Right cardiac atrium (tissue), 5 donors: Measurements from ENCODE around the gene CEP170B. TPM values are rescaled to one million over a fixed set of nuclear protein-coding genes. Genes with fewer than 3 reads are reported as not detected.
A peak's percentile ranks its signal among the peaks of the same experiment; 100 is the strongest.
"Not testable (repeated sequence)": the region's sequence is repeated elsewhere in the genome, so short reads cannot be mapped to it uniquely, and the experiment has no call there.

Experiments used
- ATAC-seq, 2 donors: fragments of 200-7000 bp; cut with Tn5 transposase; one replicate each; pipeline versions ENCODE4 v1.8.0 to v1.9.1; 2020; ENCODE audit warnings: moderate library complexity in 2 of 2, mild to moderate bottlenecking in 1 of 2
- DNase-seq, 3 donors: peaks; one replicate each; pipeline ENCODE4 v3.0.0-alpha.2; 2020
- H3K27ac ChIP-seq: one replicate; pipeline ENCODE4 v1.5.1; 2013; ENCODE audit warnings: mild to moderate bottlenecking, low read length, control low read depth, moderate library complexity
- H3K27me3 ChIP-seq: one replicate; pipeline ENCODE4 v1.6.1; 2013; ENCODE audit not compliant: control insufficient read depth, insufficient read depth
- H3K4me1 ChIP-seq: one replicate; pipeline ENCODE4 v1.6.1; 2013; ENCODE audit warnings: low read length; ENCODE audit not compliant: control insufficient read depth, insufficient read depth
- H3K4me3 ChIP-seq: one replicate; pipeline ENCODE4 v1.5.1; 2013; ENCODE audit warnings: low read length, control low read depth
- H3K9me3 ChIP-seq: one replicate; pipeline ENCODE4 v1.6.1; 2013; ENCODE audit warnings: low read length; ENCODE audit not compliant: control insufficient read depth
- WGBS: extraction: QIAGEN DNeasy Blood & Tissue Kit; methylation state at CpG from one replicate; pipeline ENCODE4 v1.1.7; 2013; 5-methylcytosine and 5-hydroxymethylcytosine counted together
- intact Hi-C, 4 donors: fragments of 100-400 bp; cut with DNase I; formaldehyde crosslinking; loops; one replicate each; pipeline versions ENCODE4 v1.11.0 to v1.14.0; 2022 to 2023
- polyA plus RNA-seq: library from polyadenylated mRNA; stranded (reverse); fragments of 200-250 nt; gene quantifications from one replicate; pipeline ENCODE4 v1.2.3, GENCODE V29; 2013
- total RNA-seq, 4 donors: library from RNA; stranded (reverse); fragmentation: NEBNext Ultra II Directional; extraction: Animal tissue kit (Norgen Biotek cat#: 25700); gene quantifications; one replicate each; pipeline ENCODE4 v1.2.1, GENCODE V29; 2021
- donor health status: healthy with polysubstance abuse.
- donor health status: DM: no; HTN: yes; CAD: no.
- donor health status: DM: no; HTN: no; CAD: no.
- donor health status: DM: no; HTN: yes; CAD: no; lungs with severe emphysema.
- donor health status: DM: yes; HTN: yes; CAD: no.

Gene CEP170B
- total and polyA plus RNA-seq, 5 donors = 8.4 to 19.1 (median 11.5) TPM

DNA sequence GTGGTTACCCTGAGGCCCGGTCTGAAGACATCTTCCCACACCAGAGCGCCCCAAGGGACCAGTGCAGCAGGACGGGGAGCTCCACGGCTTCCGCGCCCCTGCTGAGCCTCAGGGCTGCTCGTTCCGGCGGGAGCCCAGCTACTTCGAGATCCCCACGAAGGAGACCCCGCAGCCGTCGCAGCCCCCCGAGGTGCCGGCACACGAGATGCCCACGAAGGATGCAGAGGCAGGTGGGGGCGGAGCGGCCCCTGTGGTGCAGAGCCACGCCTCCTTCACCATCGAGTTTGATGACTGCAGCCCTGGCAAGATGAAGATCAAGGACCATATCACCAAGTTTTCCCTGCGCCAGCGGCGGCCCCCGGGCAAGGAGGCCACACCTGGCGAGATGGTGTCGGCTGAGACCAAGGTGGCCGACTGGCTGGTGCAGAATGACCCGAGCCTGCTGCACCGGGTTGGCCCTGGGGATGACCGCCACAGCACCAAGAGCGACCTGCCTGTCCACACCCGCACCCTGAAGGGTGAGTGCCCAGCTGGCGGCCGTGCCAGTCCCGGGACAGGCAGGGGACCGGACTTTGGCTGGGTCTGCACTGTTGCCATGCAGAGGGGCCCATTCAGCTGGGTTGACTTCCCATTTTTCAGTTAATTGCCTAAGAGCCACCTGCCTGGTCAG, 18.1 kb downstream of the CEP170B start:
- Histone ChIP-seq H3K27me3 (no peaks in the 10 kb centered on the region), H3K27ac (no peak overlapping the region), H3K4me3 (no peak overlapping the region), H3K9me3 (no peaks in the 10 kb centered on the region), H3K4me1 (no peaks in the 10 kb centered on the region)
- DNase-seq (peak; percentile 18 to 58 (median 32)), ATAC-seq (no peak)
- intact Hi-C loops = no loop called here
- WGBS = 91% methylated on average over 38 of the region's 38 CpGs

DNA sequence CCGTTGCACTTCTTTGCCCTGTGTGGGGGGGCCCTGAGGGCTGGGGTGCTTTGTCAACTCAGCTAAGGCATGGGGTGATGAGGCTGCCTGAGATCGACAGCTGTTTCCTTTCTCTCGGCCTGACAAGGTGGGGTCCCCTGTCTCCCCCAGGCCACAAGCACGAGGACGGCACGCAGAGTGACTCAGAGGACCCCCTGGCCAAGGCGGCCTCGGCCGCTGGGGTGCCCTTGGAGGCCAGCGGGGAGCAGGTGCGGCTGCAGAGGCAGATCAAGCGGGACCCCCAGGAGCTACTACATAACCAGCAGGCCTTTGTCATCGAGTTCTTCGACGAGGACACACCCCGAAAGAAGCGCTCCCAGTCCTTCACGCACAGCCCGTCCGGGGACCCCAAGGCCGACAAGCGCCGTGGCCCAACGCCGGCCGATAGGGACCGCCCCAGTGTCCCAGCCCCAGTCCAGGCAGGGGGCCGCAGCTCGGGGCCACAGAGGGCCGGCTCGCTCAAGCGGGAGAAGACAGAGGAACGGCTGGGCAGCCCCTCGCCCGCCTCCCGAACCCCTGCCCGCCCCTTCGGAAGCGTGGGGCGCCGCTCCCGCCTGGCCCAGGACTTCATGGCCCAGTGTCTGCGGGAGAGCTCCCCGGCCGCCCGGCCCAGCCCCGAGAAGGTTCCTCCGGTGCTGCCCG, 18.8 kb downstream of the CEP170B start:
- intact Hi-C loops = no loop called here

DNA sequence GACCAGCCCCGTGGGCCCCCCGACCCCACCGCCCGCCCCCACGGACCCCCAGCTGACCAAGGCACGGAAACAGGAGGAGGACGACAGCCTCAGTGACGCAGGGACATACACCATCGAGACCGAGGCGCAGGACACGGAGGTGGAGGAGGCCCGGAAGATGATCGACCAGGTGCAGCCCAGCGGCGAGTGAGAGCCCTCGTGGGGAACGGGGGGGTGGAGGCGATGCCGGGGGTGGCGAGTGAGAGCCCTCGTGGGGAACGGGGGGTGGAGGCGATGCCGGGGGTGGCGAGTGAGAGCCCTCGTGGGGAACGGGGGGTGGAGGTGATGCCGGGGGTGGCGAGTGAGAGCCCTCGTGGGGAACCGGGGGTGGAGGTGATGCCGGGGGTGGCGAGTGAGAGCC, 19.3 kb downstream of the CEP170B start:
- H3K27me3 ChIP-seq, H3K27ac ChIP-seq, intact Hi-C loops, H3K4me3 ChIP-seq, H3K4me1 ChIP-seq, ATAC-seq, H3K9me3 ChIP-seq: not testable (repeated sequence)
- DNase-seq = peak; percentile 16 to 65 (median 45)
- WGBS = 90% methylated on average over 29 of the region's 34 CpGs

More for the DNA sequence above, 18.8 kb downstream of the CEP170B start:
- ATAC-seq = no peak
- Histone ChIP-seq H3K9me3 (no peaks in the 10 kb centered on the region), H3K4me3 (no peak overlapping the region), H3K27me3 (no peaks in the 10 kb centered on the region), H3K27ac (no peak overlapping the region), H3K4me1 (no peaks in the 10 kb centered on the region)
- peak; percentile 11 to 56 (median 32) for DNase-seq
- WGBS = 94% methylated on average over 49 of the region's 49 CpGs

DNA sequence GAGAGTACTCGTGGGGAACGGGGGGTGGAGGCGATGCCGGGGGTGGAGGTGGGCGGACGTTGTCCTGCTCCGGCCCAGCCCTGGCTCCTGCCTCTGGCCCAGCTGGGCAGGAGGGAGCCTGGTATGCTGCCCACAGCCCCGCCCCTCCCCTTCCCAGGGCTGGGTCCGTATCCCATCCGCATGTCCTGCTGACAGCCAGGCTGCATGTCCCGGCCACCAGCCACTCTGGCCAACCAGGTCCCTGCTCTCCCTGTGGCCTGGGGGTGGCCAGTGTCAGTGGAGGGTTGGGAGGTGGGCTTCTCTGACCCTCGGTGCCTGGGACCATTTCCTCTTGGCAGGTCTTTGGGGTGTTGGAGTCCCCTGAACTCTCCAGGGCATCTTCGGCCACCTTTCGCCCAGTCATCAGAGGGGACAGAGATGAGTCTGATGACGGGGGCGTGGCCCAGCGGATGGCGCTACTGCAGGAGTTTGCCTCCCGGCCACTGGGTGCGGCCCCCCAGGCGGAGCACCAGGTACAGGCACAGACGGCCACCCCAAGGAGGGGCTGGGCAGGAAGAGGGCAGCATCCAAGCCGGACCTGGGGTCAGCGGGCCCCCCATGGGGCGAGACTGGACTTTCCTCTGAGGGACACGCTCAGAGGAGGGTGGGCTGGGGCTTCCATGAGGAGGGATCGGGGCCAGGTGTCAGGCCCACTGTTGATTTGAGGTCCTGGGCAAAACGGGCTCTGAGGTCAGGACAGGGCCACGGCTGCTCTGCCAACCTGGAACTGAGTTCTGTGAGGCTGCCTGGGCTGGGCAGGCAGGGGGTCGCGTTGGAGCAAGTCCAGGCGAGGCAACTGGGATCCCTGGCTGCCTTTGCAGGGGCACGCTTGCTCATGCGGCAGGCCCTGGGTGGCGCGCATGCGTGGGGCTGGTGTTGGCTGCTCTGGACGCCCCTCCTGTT, 20.2 kb downstream of the CEP170B start:
- intact Hi-C loops = no loop called here
- WGBS = 91% methylated on average over 38 of the region's 38 CpGs

DNA sequence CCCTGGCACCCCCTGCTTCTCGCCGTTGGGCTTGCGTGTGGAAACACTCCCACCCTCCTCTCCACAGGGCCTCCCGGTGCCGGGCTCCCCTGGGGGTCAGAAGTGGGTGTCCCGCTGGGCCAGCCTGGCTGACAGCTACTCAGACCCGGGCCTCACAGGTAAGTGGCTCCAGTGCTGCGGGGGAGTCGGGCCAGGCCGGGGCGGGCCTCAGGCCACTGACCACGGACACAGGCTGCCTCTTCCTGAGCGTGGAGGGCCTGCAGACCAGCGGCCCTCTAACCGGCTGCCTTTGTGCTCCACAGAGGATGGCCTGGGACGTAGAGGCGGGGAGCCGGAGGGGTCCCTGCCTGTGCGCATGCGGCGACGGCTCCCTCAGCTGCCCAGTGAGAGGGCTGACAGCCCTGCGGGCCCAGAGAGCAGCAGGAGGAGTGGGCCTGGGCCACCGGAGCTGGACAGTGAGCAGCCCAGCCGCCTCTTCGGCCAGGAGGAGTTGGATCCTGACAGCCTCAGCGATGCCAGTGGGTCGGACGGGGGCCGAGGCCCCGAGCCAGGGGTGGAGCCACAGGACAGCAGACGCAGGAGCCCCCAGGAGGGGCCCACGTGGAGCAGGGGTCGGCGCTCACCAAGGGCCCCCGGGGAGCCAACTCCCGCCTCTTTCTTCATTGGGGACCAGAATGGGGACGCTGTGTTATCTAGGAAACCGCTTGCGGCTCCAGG, 21.1 kb downstream of the CEP170B start:
- no peak overlapping the region for H3K27ac ChIP-seq
- no peaks in the 10 kb centered on the region for H3K9me3 ChIP-seq
- 87% methylated on average over 40 of the region's 40 CpGs for WGBS
- no peaks in the 10 kb centered on the region for H3K27me3 ChIP-seq
- DNase-seq = peak; percentile 12 to 37 (median 34)
- ATAC-seq = no peak
- H3K4me1 ChIP-seq = no peaks in the 10 kb centered on the region
- intact Hi-C loops = no loop called here
- no peak overlapping the region for H3K4me3 ChIP-seq

More for the DNA sequence above, 20.2 kb downstream of the CEP170B start:
- Histone ChIP-seq H3K27ac (no peak overlapping the region), H3K9me3 (no peaks in the 10 kb centered on the region), H3K4me1 (no peaks in the 10 kb centered on the region), H3K27me3 (no peaks in the 10 kb centered on the region), H3K4me3 (no peak overlapping the region)
- ATAC-seq (no peak), DNase-seq (peak in 2 of 3 donors; percentile 56 to 63)

DNA sequence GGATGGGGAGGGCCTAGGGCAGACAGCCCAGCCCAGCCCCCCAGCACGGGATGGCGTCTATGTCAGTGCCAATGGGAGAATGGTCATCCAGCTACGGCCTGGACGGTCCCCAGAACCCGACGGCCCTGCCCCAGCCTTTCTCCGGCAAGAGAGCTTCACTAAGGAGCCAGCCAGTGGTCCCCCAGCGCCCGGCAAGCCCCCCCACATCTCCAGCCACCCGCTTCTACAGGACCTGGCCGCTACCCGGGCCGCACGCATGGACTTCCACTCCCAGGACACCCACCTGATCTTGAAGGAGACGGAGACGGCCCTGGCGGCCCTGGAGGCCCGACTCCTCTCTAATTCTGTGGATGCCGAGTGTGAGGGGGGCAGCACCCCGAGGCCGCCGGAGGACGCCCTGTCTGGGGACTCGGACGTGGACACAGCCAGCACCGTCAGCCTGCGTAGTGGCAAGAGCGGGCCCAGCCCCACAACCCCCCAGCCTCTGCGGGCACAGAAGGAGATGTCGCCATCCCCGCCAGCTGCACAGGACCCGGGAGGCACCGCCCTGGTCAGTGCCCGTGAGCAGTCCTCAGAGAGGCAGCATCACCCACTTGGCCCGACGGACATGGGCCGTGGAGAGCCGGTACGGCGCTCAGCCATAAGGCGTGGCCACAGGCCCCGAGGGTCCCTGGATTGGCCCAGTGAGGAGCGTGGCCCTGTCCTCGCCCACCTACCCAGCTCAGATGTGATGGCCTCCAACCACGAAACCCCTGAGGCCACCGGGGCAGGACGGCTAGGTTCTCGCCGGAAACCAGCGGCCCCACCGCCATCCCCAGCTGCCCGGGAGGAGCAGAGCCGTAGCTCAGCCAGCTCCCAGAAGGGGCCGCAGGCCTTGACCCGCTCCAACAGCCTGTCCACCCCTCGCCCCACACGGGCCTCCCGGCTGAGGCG, 21.9 kb downstream of the CEP170B start:
- no peaks in the 10 kb centered on the region for H3K4me1 ChIP-seq
- intact Hi-C loops = no loop called here
- H3K4me3 ChIP-seq = no peak overlapping the region
- no peaks in the 10 kb centered on the region for H3K27me3 ChIP-seq
- H3K27ac ChIP-seq = no peak overlapping the region
- no peaks in the 10 kb centered on the region for H3K9me3 ChIP-seq
- WGBS = 96% methylated on average over 59 of the region's 59 CpGs
- DNase-seq (peak in 2 of 3 donors; percentile 55 to 60), ATAC-seq (no peak)

DNA sequence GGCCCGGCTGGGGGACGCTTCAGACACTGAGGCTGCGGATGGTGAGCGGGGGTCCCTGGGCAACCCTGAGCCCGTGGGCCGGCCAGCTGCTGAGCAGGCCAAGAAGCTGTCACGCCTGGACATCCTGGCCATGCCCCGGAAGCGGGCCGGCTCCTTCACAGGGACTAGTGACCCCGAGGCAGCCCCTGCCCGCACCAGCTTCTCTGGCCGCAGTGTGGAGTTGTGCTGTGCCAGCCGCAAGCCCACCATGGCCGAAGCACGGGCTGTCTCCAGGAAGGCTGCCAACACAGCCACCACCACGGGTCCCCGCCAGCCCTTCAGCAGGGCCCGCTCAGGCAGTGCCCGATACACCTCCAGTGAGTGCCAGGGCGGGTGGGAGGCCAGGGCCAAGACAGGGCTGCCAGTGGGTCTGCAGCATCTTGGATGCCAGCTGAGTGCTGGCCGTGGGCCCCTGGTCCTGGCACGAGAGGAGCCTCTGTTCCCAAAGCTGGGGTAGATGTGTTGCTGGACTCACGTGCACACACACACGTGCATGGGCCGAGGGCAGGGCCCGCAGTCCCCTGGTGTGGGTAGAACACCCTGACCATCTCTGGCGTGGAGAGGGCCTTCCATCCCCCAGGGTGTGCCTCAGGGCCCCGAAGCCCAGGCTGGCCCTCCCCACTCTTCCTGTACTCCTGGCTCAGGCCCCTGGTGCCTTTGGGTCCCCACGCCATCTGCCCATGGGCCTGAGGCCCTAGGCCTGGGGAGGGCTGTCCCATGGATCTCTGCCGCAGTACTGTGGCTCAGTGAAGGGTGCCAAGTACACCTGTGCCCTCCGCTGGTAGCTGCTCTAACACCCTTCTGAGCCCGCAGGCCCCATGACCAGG, 22.8 kb downstream of the CEP170B start:
- 94% methylated on average over 33 of the region's 33 CpGs for WGBS
- no peak for ATAC-seq
- intact Hi-C loops = no loop called here
- no peaks in the 10 kb centered on the region for H3K27me3 ChIP-seq
- no peaks in the 10 kb centered on the region for H3K4me1 ChIP-seq
- DNase-seq = peak in 2 of 3 donors; percentile 47 to 57
- no peaks in the 10 kb centered on the region for H3K9me3 ChIP-seq
- H3K27ac ChIP-seq = no peak overlapping the region
- no peak overlapping the region for H3K4me3 ChIP-seq

DNA sequence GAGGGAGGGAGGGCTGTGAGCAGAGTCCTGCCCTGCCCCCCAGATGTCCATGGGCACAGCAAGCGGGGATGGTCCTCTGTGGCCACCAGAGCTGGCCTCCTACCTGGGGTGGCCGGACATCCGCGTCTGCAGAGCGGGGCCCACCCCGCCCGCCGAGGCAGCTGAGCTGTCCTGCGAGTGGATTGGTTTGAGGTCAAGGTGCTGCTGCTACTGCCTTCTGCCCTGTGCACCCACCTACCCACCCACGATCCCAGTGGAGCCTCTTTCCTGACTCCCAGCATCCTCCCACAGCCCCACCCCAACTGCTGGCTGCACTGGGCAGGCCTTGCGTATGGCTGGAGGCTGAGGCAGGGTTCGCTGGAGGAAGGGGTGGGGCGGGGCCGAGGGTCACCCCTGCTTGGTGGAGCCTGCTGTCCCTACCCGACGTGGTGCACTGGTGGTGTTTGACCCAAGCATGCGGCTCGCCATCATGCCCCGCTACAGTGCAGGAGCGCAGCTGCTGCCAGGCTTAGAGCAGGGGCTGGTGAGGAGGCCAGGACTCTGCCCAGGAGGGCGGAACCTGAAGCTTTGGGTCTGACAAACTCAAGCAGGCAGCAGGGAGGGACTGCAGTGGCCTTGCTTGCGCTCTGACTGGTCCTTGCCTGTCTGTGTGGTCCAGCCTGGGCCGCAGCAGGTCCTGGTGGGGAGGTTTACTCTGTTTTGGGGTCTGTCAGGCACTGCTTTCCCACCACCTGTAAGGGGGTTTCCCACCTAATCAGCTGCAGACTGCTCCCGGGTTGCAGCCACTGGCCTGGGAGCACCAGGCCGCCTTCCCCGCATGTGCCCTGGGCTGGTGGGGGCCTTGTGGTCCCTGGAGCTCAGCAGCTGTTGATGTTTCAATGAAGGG, 23.7 kb downstream of the CEP170B start:
- DNase-seq (peak in 2 of 3 donors; percentile 30 to 52), ATAC-seq (no peak)
- H3K27me3 ChIP-seq = no peaks in the 10 kb centered on the region
- H3K4me3 ChIP-seq = no peak overlapping the region
- no peaks in the 10 kb centered on the region for H3K9me3 ChIP-seq
- no peaks in the 10 kb centered on the region for H3K4me1 ChIP-seq
- H3K27ac ChIP-seq = no peak overlapping the region
- 93% methylated on average over 26 of the region's 26 CpGs for WGBS
- intact Hi-C loops = no loop called here
